Coronary artery (tissue), 2 donors: ENCODE data around the gene HMGN5.
A peak's percentile ranks its signal among the peaks of the same experiment; 100 is the strongest.

ENCODE experiments used
- DNase-seq: peaks from one replicate; pipeline ENCODE4 v3.0.0-alpha.2; 2017; ENCODE audit warnings: low spot score
- H3K27ac ChIP-seq, 2 donors: fragments of 200-600 bp; sonication (generic); one replicate each; pipeline ENCODE4 v1.5.1; 2016 to 2019
- H3K4me3 ChIP-seq: fragments of 200-600 bp; sonication (generic); 2 replicates; pipeline ENCODE4 v1.5.1; 2016; ENCODE audit warnings: mild to moderate bottlenecking, moderate library complexity
- TF ChIP-seq, protein P1 (sequence below): fragments of 200-600 bp; sonication (generic); IDR thresholded peaks from one replicate; pipeline ENCODE4 v1.5.1; 2019; ENCODE audit warnings: antibody characterized with exemption

The HMGN5 gene

DNA sequence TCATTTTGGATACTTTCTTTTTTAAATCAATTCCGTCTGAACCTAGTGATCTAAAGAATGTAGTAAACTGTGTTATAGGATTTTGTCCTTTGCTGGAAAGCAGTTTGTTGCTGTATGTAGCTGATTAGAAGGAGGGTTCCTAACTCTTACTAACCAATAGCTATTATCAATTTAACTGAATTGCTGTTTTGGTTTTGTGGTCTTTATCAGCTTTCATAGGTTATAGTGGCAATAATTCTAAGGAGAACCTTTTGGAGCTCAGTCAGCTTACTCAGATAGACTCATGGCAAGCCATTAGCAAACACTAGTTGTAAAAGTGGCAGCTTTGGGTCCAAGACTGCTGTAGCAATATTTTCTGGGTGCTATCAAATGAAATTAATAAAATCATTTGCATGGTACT lies 29.8 kb upstream of the HMGN5 start:
- no peak for DNase-seq
- Histone ChIP-seq H3K4me3 (no peak overlapping the region), H3K27ac (no peak overlapping the region)
- TF ChIP-seq, protein P1, sequence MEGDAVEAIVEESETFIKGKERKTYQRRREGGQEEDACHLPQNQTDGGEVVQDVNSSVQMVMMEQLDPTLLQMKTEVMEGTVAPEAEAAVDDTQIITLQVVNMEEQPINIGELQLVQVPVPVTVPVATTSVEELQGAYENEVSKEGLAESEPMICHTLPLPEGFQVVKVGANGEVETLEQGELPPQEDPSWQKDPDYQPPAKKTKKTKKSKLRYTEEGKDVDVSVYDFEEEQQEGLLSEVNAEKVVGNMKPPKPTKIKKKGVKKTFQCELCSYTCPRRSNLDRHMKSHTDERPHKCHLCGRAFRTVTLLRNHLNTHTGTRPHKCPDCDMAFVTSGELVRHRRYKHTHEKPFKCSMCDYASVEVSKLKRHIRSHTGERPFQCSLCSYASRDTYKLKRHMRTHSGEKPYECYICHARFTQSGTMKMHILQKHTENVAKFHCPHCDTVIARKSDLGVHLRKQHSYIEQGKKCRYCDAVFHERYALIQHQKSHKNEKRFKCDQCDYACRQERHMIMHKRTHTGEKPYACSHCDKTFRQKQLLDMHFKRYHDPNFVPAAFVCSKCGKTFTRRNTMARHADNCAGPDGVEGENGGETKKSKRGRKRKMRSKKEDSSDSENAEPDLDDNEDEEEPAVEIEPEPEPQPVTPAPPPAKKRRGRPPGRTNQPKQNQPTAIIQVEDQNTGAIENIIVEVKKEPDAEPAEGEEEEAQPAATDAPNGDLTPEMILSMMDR: no peak

DNA sequence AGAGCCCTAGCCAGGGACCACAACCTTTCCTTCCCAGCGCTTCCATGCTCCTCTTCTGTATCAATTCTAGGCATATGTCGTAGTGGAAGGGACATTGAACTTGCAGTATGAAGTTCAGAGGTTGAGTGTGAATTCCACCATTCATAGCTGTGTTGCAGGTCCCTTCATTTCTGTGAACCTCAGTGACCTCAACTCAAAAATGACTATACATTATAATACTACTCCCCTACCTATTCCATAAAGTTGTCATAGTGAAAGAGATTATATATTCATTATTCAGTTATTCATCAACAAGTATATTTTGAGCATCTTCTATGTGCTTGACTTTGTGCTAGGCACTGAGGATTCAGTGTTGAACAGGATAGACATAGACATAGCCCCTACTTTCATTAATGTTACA lies 28.2 kb upstream of the HMGN5 start:
- DNase-seq: no peak
- Histone ChIP-seq H3K27ac (no peak overlapping the region), H3K4me3 (no peak overlapping the region)
- TF ChIP-seq, protein P1: no peak

DNA sequence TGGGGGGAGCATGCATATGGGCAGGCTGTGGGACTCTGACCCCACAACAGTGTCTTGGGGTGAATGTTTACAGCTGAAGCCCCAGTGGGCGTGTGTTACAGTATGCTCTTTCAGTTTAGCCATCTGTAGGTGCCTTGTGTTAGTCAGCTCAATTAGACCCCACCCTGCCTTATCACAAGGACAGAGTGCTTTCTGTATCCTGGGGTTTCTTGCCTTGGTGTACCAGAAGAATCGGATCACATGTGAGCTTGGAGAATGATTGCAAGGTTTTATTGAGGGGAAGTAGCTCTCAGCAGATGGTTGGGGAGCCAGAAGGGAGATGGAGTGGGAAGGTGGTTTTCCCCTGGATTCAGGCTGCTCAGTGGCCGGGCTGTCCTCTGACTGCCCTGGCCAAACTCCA lies 27.5 kb upstream of the HMGN5 start:
- Histone ChIP-seq H3K4me3 (no peak overlapping the region), H3K27ac (no peak overlapping the region)
- TF ChIP-seq, protein P1: no peak
- no peak for DNase-seq

DNA sequence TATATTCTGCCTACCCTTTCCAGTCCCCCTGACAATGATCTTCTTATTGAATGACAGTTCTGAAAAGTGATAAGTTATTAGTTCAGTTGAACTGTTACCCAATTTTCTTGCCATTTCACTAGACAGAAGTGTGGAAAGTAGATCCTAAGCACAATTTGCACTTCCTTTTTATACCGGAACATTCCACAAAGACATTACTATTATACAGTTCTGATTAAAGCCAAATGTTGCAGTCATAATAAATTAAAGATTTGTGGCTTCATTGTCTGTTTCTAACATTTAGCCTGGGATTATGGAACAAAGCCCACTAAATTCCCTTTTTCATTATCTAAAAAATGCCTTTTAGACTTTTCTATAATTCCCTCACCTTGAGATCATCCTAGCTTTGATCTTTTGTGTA lies 14.0 kb upstream of the HMGN5 start:
- TF ChIP-seq, protein P1: no peak
- H3K4me3 ChIP-seq: no peak overlapping the region
- DNase-seq: no peak
- H3K27ac ChIP-seq: no peak overlapping the region

DNA sequence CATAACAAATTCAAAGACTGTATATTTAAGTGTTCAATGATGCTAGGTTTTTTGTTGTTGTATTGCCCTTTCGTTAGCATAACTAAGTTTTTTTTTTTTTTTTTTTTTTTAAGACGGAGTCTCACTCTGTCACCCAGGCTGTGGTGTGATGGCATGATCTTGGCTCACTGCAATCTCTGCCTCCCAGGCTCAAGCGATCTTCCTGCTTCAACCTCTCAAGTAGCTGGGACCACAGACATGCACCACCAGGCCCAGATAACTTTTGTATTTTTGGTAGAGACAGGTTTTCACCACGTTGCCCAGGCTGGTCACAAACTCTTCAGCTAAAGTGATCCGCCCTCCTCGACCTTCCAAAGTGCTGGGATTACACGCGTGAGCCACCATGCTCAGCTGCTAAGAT lies 7.2 kb upstream of the HMGN5 start:
- Histone ChIP-seq H3K4me3 (no peak overlapping the region), H3K27ac (no peak overlapping the region)
- TF ChIP-seq, protein P1: no peak
- no peak for DNase-seq

DNA sequence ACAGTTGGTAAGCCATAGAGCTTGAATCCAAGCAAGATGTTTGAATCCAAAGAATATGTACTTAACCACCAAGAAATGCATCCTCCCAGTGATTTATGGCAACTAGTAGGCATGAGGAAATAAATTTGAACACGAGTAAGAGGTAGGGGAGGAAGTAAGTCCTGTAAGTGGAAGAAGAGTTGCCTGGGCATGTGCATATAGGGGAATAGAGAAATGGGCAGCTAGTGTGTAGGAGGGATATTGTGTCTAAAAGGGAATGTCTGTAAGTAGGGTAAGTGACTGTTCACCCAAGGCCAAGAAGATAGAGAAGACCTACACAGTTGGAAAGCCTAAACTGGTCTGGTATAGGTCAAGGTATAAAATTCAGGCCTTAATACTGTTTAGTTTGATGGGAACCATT lies 4.8 kb upstream of the HMGN5 start:
- Histone ChIP-seq H3K27ac (peak overlapping the region in 1 of 2 donors; percentile 16), H3K4me3 (no peak overlapping the region)
- TF ChIP-seq, protein P1: no peak
- DNase-seq: no peak

DNA sequence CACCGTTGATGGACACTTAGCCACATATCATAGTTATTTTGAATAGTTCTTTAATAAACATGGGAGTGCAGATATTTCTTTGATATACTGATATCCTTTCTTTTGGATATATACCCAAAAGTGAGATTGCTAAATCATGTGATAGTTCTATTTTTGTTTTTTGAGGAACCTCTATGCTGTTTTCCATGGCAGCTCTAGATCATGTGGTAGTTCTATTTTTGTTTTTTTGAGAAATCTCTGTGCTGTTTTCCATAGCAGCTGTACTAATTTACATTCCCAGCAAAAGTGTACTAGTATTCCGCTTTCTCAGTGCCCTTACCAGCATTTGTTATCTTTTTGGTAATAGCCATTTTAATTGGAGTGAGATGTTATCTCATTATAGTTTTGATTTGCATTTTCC lies 3.8 kb upstream of the HMGN5 start:
- TF ChIP-seq, protein P1: no peak
- no peak overlapping the region for H3K27ac ChIP-seq
- no peak for DNase-seq
- H3K4me3 ChIP-seq: peak overlapping the region; percentile 24
